Metanephros (tissue), 1 donor: ENCODE data around the gene ATG12. TPM values are rescaled to one million over a fixed set of nuclear protein-coding genes. Genes with fewer than 3 reads are reported as not detected.

Experiments
- total RNA-seq: library from RNA; depleted of rRNA; stranded (reverse); fragments of >200 nt; gene quantifications from one replicate; pipeline ENCODE4 v1.2.3, GENCODE V29; 2014

The ATG12 gene
- total RNA-seq: 39.5 TPM

DNA sequence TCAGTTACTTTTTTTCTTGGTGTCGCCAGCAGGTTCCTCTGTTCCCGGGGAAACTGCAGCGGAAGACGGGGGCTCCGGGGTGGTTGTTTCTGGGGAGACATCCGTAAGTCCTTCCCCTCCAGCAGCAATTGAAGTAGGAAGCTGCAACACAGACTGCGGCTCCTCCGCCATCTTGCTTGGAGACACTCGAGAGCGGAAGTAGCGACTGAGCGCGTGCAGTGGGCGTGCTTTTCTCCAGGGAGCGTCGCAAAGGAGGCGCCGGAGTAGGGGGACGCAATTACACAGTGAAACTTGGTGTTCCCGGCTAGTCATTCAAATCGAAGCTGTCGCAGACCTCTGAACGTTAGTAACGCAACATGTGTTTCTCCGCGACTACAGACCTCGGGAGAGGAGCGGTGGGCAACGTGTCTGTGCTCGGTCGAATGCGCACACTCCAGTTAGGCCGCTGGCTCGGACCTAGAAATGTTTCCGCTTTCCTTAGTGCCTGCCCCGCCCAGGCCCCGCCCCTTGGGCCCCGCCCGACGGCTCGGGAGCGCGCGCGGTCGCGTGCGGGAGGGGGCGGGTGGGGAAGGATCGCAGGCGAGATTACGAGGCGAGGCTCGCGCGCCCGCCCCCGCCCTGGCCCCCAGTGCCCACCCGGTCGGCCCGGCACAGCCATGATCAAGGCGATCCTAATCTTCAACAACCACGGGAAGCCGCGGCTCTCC is at the start of gene ATG12, which contains the start of gene AP3S1:
Gene ATG12 (minus strand): TSS at position 184 of the 707 bp plus-strand sequence. CDS start 13 bp downstream, at position 171.
Gene AP3S1 (plus strand): TSS at position 554 of the 707 bp plus-strand sequence. CDS start 103 bp downstream, at position 657.

DNA sequence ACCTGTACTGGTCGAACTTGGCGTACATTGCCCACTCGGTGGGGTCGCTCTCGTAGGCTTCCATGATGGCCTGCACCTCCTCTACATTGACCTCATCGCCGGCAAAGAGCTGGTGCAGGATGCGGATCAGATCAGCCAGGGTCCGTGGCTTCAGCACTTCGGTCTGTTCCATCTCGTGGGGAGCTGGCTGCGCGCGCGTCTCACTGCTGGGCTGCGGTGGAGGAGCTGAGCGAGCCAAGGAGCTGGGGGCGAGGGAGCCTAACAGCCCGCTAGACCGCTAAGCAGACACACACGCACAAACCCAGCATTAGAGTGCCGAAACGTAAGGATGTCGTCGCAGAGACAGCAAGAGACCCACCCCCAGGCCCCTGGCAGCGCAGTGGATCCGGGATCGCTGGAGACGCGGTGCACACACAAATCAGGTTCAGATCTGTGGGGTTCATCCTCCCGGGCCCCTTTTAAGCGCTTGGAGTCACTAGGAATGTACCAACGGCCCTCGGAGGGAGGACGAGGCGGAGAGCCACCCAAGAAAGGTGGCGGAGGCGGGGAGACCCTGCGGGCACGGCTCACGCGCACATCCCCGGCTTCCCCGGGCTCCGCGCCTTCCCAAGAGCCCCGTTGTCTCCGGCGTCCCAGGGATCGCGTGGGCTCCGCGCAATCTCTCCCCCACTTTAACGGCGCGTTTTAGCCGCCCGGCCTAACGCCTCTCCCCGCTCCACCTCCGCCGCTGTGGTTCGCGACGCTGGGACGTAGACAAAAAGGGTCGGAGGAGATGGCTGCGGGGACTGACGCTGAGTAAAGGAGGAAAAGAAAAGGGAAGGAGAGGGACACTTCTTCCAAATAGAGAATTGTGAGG is 24.9 kb downstream of the ATG12 start, which contains the start of gene CDO1:
Gene CDO1 (minus strand): TSS at position 434 of the 856 bp plus-strand sequence. CDS start 262 bp downstream, at position 172.

Other genes with a start within 250 kb of the ATG12 start
- 2.9 TPM for gene TICAM2, start 239.1 kb downstream of the ATG12 start, total RNA-seq
- gene TMED7, start 215.5 kb downstream of the ATG12 start, total RNA-seq: 132 TPM
- 70.7 TPM for gene CDO1, start 24.9 kb downstream of the ATG12 start, total RNA-seq
- 39.4 TPM for gene AP3S1, start 370 bp upstream of the ATG12 start, total RNA-seq
- gene LVRN, start 120.9 kb upstream of the ATG12 start, total RNA-seq: 2.6 TPM
- not detected for gene ARL14EPL, start 190.9 kb upstream of the ATG12 start, total RNA-seq
- gene COMMD10, start 243.5 kb upstream of the ATG12 start, total RNA-seq: 55.2 TPM